OCI-LY7 (cell line): ENCODE results near the gene TRAF3. TPM values are rescaled to one million over a fixed set of nuclear protein-coding genes. Genes with fewer than 3 reads are reported as not detected.

Experiments used
- BruUV-seq: library from RNA; stranded (reverse); fragments of 400-500 nt; replicated peaks from 2 replicates; lab custom pipeline; 2021; lab: Mats Ljungman, UMichigan
- CTCF ChIA-PET: fragments of 300-600 bp; sonication (Branson Sonifier 250); formaldehyde crosslinking; loops from one replicate; lab custom pipeline; 2022; ENCODE audit warnings: antibody characterized with exemption; ENCODE audit not compliant: unreplicated experiment; lab: Charles Lee
- POLR2A ChIA-PET: fragments of 300-600 bp; sonication (Branson Sonifier 250); formaldehyde crosslinking; loops from one replicate; lab custom pipeline; 2022; ENCODE audit warnings: antibody characterized with exemption; lab: Charles Lee
- DNase-seq: peaks from one replicate; pipeline ENCODE4 v3.0.0-alpha.2; 2015; ENCODE audit warnings: low spot score
- H2AFZ ChIP-seq: fragments of 200-600 bp; sonication (generic), shearing (Covaris generic); 2 replicates; pipeline ENCODE4 v1.6.1; 2014; ENCODE audit warnings: mild to moderate bottlenecking, antibody characterized with exemption, low read length, moderate library complexity
- H3K27ac ChIP-seq: fragments of 200-600 bp; sonication (generic); 2 replicates; pipeline ENCODE4 v1.5.1; 2014; ENCODE audit warnings: mixed run types, low read depth, mild to moderate bottlenecking, moderate library complexity, low read length, inconsistent platforms; ENCODE audit not compliant: poor library complexity, severe bottlenecking
- H3K36me3 ChIP-seq: fragments of 200-600 bp; sonication (generic); 2 replicates; pipeline ENCODE4 v1.6.1; 2014; ENCODE audit warnings: mild to moderate bottlenecking, antibody characterized with exemption, low read length, moderate library complexity, mixed read lengths; ENCODE audit not compliant: insufficient read depth
- H3K4me1 ChIP-seq: fragments of 200-600 bp; sonication (generic); 2 replicates; pipeline ENCODE4 v1.5.1; 2014; ENCODE audit warnings: mild to moderate bottlenecking, low read length; ENCODE audit not compliant: insufficient read depth, poor library complexity, severe bottlenecking
- H3K4me2 ChIP-seq: fragments of 200-600 bp; sonication (generic); 2 replicates; pipeline ENCODE4 v1.6.1; 2014; ENCODE audit warnings: mild to moderate bottlenecking, low read length
- H3K4me3 ChIP-seq: fragments of 200-600 bp; sonication (generic); 2 replicates; pipeline ENCODE4 v1.5.1; 2014; ENCODE audit warnings: mild to moderate bottlenecking, low read depth, low read length; ENCODE audit not compliant: poor library complexity, severe bottlenecking
- H3K79me2 ChIP-seq: fragments of 200-600 bp; sonication (generic); 2 replicates; pipeline ENCODE4 v1.6.1; 2016; ENCODE audit warnings: low read depth, mild to moderate bottlenecking, low read length, moderate library complexity, mixed read lengths; ENCODE audit not compliant: insufficient read depth
- H3K9me2 ChIP-seq: fragments of 200-600 bp; sonication (generic); 2 replicates; pipeline ENCODE4 v1.6.1; 2016; ENCODE audit warnings: mild to moderate bottlenecking, low read length, mixed read lengths; ENCODE audit not compliant: insufficient read depth
- H3K9me3 ChIP-seq: fragments of 200-600 bp; sonication (generic); 2 replicates; pipeline ENCODE4 v1.6.1; 2014; ENCODE audit warnings: mild to moderate bottlenecking, mixed run types, low read length, mixed read lengths
- H4K20me1 ChIP-seq: fragments of 200-600 bp; sonication (generic); 2 replicates; pipeline ENCODE4 v1.6.1; 2014; ENCODE audit warnings: mild to moderate bottlenecking, antibody characterized with exemption, low read length, moderate library complexity, mixed read lengths; ENCODE audit not compliant: insufficient read depth
- CTCF ChIP-seq: fragments of 200-600 bp; sonication (generic); conservative IDR thresholded peaks from 2 replicates; pipeline ENCODE4 v1.5.1; 2014; ENCODE audit warnings: mild to moderate bottlenecking, antibody characterized with exemption, low read length, moderate library complexity, mixed read lengths
- EZH2phosphoT487 ChIP-seq: fragments of 200-600 bp; sonication (generic); IDR thresholded peaks from 2 replicates; pipeline ENCODE4 v1.6.1; 2018; ENCODE audit warnings: low read depth, borderline replicate concordance, mild to moderate bottlenecking, mixed run types, antibody characterized with exemption, low read length, moderate library complexity, mixed read lengths
- intact Hi-C: fragments of 100-400 bp; cut with micrococcal nuclease; formaldehyde crosslinking; loops from one replicate; pipeline ENCODE4 v1.10.0; 2022; ENCODE audit not compliant: unreplicated experiment
- total RNA-seq, 2 experiments: library from RNA; depleted of rRNA in 1 of 2; stranded (reverse); fragments of >200 nt in 1 of 2; shearing (Covaris generic) in 1 of 2; gene quantifications; 2 replicates each; pipeline ENCODE4 v1.2.3, GENCODE V29; 2014 to 2022

Gene TRAF3
- total RNA-seq, 2 experiments from 2014 or later = 0.82 to 2.9 TPM

GRCh38 chr14:102779574-102780315 lies 2.5 kb downstream of the TRAF3 start:
- H3K4me3 ChIP-seq = no peak overlapping the region
- BruUV-seq = no TSS peak
- no peak for DNase-seq

DNA sequence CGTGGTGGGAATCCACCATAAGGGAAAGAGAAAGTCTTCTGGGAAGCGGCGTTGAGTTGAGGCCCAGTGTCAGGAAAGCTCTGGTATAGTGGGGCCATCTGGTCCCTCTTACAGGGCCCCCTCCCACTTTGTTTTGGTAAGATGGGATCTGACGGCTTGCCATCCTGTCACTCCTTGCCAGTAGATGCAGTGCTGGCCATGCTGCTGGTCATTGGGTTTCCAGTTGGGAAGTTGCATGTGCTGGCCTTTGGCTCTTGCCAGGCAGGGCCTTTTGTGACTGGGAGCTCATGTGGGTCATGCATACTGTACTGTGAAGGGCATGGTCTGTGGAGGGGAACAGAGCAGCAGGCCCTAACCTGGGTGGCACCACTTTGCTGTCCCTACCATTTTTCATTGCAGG lies 3.8 kb downstream of the TRAF3 start:
- no peaks in the 10 kb centered on the region for H3K9me3 ChIP-seq
- no peaks in the 10 kb centered on the region for H3K9me2 ChIP-seq
- H2AFZ ChIP-seq = no peak overlapping the region
- H4K20me1 ChIP-seq = no peaks in the 10 kb centered on the region
- peaks cover 7% of the 10 kb centered on the region for H3K4me1 ChIP-seq
- H3K79me2 ChIP-seq = no peaks in the 10 kb centered on the region
- no peak for DNase-seq
- no peak overlapping the region for H3K27ac ChIP-seq
- no TSS peak for BruUV-seq
- CTCF ChIA-PET = no interaction called here
- H3K36me3 ChIP-seq = no peaks in the 10 kb centered on the region
- POLR2A ChIA-PET = no interaction called here
- H3K4me2 ChIP-seq = no peak overlapping the region
- no peak for TF ChIP-seq CTCF
- no peak for TF ChIP-seq EZH2phosphoT487
- H3K4me3 ChIP-seq = no peak overlapping the region
- intact Hi-C loops = no loop called here

More at GRCh38 chr14:102779574-102780315, 2.5 kb downstream of the TRAF3 start:
- Histone ChIP-seq H3K36me3 (no peaks in the 10 kb centered on the region), H2AFZ (no peak overlapping the region), H3K4me1 (peaks cover 7% of the 10 kb centered on the region), H3K9me3 (no peaks in the 10 kb centered on the region), H3K79me2 (no peaks in the 10 kb centered on the region), H3K4me2 (no peak overlapping the region), H4K20me1 (no peaks in the 10 kb centered on the region), H3K27ac (no peak overlapping the region), H3K9me2 (no peaks in the 10 kb centered on the region)
- POLR2A ChIA-PET = no interaction called here
- intact Hi-C loops = no loop called here
- TF ChIP-seq EZH2phosphoT487 (no peak), CTCF (no peak)
- CTCF ChIA-PET = no interaction called here

GRCh38 chr14:102782974-102783373 lies 5.7 kb downstream of the TRAF3 start:
- CTCF ChIA-PET = no interaction called here
- BruUV-seq = no TSS peak
- Histone ChIP-seq H3K27ac (no peak overlapping the region), H3K4me3 (no peak overlapping the region), H3K9me2 (no peaks in the 10 kb centered on the region), H3K4me1 (peaks cover 4% of the 10 kb centered on the region), H2AFZ (no peak overlapping the region), H3K36me3 (no peaks in the 10 kb centered on the region), H3K79me2 (no peaks in the 10 kb centered on the region), H4K20me1 (no peaks in the 10 kb centered on the region), H3K4me2 (no peak overlapping the region), H3K9me3 (no peaks in the 10 kb centered on the region)
- DNase-seq = no peak
- TF ChIP-seq CTCF = no peak
- no peak for TF ChIP-seq EZH2phosphoT487
- intact Hi-C loops = no loop called here
- POLR2A ChIA-PET = interaction anchor here (0.7 to 1.0 kb wide), 3 partner anchors 75 to 166 kb away, joined by 3 read pairs; no protein-coding TSS in a partner anchor
